ENCODE results near the gene STPG3.

Gene STPG3

DNA sequence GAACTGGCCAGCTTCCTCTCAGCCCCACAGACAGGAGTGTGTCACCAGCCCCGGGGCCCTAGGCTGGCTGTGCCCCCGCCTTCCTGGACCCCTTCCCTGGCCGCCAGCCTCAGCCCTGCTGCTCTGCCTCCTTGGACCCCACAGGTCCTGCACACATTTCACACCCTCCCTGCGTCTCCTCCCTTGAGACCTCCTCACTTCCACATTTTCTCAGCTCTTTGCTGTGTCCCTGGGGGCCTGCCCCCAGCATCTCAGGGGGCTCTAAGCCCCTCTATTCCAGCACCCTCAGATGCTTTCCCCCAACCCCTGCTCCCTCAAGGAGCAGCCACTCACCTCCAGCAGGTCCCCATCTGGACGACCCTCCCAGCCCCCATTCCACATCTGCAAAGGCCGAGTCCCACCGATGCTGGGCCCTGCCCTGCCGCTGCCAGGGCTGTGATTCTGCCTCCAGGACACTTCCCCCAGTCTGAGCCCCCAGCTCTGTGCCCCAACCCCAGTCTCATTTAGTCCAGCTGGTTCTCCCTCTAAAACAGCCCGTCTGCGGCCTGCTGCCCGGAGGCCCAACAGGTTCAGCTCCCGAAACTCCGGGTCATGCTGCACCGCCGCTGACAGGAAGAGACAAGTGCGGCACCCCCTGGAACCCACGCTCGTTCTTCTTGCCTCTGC, 16.2 kb upstream of the STPG3 start:
- TF ChIP-seq GATA3 (IDR thresholded peaks at IDR 0.05; ENCODE audit: low read depth, low read length) (no peak), GATA2 (IDR thresholded peaks at IDR 0.05; ENCODE audit: low read depth, low read length) (no peak)

DNA sequence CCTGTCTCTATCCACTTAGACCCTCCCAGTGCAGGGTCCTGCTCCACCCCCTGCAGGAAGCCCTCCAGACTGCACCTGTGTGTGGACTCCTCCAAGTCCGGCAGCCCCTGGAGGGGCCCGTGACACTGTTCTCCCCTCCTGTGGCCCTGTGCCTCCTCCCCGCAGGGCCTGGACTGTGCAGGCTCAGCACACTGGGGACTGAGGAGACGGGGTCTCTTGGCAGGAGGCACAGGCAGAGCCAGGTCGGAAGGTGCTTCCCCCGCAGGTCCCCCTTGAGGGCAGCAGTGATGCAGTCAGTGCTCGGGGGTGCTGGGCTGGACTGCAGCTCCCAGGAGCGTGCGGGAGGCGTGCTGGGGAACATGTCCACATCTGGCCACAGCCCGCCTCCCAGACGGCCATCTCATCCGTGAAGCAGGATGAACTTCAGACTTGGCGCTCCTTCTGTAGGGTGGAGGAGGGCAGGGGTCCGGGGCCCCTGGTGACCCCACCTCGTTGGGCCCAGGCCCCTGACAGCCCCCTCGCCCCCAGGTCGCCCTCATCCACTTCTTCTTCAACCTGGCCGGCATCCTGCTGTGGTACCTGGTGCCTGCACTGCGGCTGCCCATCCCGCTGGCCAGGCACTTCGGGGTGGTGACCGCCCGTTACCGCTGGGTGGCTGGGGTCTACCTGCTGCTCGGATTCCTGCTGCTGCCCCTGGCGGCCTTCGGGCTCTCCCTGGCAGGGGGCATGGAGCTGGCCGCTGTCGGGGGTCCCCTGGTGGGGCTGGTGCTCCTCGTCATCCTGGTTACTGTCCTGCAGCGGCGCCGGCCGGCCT, 15.5 kb upstream of the STPG3 start:
- TF ChIP-seq GATA2 (IDR thresholded peaks at IDR 0.05; ENCODE audit: low read depth, low read length): no peak
- TF ChIP-seq GATA3 (IDR thresholded peaks at IDR 0.05; ENCODE audit: low read depth, low read length): no peak

DNA sequence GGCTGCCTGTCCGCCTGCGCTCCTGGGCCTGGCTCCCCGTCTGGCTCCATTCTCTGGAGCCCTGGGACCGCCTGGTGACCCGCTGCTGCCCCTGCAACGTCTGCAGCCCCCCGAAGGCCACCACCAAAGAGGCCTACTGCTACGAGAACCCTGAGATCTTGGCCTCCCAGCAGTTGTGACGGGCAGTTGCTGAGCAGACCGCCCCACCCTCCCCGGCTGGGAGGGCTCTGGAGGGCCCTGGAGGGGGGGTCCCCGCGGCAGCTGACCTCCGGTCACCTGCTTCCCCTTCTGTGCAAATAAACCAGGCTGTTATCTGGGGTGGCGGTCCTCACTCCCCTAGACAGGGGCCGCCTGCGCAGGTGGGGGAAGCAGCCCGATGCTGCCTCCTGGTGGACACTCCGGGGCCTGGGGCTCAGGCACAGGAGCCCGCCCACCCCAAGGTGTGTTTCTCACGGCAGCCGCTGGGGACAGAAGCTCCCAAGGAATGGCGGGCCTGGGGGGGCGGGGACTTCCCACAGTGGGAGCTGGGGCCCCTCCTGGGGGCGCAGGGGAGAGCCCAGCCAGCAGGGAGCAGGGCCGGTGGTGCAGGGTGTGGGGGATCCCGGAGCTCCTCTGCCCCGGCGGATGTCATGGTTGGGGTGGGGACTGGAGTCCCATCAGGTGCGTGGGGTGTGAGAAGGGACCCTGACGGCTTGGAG, 14.7 kb upstream of the STPG3 start:
- TF ChIP-seq GATA2 (IDR thresholded peaks at IDR 0.05; ENCODE audit: low read depth, low read length) (no peak), GATA3 (IDR thresholded peaks at IDR 0.05; ENCODE audit: low read depth, low read length) (no peak)

DNA sequence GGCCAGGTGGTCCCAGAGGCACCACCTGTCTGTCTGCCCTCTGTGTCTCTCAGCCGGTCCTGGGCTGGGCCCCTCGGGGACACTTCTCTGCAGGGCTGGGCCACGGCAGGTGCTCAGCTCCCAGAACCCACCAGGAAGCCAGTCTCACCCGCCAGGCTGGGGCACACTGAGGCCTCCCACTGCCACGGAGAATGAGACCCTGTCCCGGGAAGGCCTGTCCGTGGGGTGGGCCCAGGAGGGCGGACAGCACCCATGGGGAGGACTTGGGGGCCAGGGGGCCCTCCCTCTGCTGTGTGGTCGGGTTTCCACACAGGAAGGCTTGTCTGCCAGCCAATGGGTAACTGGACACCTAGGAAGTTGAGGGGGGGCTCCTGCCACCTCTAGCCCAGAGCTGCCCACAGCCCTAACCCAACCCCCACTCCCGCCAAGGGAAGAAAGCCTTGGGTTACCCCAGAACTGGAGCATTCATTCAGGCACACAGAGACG, 14.1 kb upstream of the STPG3 start:
- TF ChIP-seq GATA2 (IDR thresholded peaks at IDR 0.05; ENCODE audit: low read depth, low read length): no peak
- no peak for TF ChIP-seq GATA3 (IDR thresholded peaks at IDR 0.05; ENCODE audit: low read depth, low read length)

DNA sequence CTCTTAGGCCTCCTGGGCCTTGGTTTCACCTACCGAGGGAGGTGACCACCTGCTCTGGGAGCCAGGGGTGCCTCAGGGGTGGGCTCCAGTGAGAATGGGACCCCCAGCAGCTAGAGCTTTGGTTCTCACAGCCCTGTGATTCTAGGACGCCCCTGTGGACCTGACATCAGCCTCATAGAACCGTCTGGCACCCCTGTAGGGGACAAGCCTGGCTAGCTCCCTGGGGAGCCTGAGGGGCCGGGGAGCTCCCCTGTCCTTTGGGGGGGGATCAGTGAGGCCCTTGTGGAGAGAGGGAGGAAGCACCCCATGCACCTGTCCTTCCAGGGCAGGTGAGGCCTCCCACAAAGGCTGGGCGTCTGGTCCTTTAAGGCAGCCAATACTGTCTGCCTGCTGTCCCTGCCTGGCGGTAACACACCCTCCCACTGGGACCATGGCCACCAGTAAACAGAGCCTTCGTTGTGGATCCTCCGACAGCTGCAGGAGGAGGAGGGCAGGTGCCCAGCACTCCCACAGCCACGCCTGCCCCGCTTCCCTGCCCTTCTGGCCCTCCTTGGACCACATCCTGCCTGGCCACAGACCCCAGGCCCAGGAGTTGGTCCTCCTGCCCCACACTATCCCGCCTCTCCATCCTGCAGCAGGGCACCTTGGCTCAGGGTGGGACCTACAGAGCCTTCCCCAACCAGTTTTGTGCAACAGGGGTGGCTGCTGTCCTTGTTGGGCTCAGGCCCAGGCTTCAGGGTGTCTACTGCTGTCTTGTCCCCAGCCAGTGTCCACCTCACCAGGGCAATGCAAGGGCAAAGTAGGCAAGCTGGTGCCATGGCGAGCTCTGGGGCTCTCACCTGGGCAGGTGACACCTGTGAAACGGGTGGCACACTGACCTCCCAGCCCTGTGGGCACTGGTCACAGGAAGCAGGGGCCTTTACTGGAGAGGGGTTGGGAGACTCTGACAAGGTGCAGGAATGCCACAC, 13.0 kb upstream of the STPG3 start:
- TF ChIP-seq GATA2 (IDR thresholded peaks at IDR 0.05; ENCODE audit: low read depth, low read length) (no peak), GATA3 (IDR thresholded peaks at IDR 0.05; ENCODE audit: low read depth, low read length) (no peak)

DNA sequence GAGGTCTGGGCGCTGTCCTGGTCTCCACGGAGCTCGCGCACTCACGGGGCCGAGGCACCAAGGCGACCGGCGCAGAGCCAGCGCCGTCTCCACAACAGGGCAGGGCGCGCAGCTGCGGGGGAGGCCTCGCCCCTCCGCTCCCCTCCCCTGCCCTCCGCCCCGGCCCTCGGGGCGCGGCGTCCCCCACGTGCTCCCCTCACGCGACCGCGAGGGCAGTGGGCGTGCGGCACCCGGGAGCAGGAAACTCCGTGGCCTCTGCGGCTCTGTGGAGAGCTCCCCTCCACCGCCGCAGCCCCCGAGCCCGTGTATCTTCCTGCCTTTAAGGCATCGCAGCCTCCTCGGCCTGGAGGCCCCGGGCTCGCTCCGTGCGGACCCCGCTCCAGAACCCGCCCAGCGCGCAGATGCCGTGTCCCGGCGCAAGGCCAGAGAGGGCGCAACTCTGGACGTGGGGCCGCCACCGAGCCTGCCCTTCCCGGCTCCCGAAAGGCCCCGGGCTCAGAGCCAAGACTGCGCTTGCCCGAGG, 10.7 kb upstream of the STPG3 start:
- TF ChIP-seq GATA2 (IDR thresholded peaks at IDR 0.05; ENCODE audit: low read depth, low read length): no peak
- TF ChIP-seq GATA3 (IDR thresholded peaks at IDR 0.05; ENCODE audit: low read depth, low read length): no peak

DNA sequence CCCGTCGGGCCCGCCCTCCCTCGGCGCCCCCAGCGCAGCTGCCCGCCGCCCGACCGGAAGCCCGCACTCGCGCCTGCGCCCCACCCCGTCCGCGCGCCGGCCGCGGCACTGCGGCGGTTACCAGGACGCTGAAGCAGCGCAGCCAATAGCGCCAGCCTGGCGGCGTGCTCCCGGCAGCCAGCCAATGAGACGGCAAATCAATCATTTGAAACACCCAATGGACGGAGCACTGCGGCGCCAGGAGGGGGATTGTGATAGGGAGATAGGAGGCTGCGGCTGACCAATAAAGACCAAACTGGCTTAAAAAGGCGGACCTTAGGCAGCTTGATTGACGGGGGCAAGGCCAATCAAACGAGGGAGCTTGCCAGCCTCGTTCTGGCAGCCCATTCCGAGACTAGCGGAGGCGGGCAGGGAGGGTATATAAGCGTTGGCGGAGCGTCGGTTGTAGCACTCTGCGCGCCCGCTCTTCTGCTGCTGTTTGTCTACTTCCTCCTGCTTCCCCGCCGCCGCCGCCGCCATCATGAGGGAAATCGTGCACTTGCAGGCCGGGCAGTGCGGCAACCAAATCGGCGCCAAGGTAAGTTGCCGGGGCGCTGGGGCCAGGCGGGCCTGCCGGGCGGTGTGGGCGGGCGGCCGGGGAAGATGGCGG, 10.1 kb upstream of the STPG3 start, which contains the start of gene TUBB4B:
Gene TUBB4B, plus strand, starts transcription at position 447 of the 649 bp plus-strand sequence. Its CDS starts 74 bp downstream, at position 521.
- no peak for TF ChIP-seq GATA3 (IDR thresholded peaks at IDR 0.05; ENCODE audit: low read depth, low read length)
- TF ChIP-seq GATA2 (IDR thresholded peaks at IDR 0.05; ENCODE audit: low read depth, low read length): no peak

DNA sequence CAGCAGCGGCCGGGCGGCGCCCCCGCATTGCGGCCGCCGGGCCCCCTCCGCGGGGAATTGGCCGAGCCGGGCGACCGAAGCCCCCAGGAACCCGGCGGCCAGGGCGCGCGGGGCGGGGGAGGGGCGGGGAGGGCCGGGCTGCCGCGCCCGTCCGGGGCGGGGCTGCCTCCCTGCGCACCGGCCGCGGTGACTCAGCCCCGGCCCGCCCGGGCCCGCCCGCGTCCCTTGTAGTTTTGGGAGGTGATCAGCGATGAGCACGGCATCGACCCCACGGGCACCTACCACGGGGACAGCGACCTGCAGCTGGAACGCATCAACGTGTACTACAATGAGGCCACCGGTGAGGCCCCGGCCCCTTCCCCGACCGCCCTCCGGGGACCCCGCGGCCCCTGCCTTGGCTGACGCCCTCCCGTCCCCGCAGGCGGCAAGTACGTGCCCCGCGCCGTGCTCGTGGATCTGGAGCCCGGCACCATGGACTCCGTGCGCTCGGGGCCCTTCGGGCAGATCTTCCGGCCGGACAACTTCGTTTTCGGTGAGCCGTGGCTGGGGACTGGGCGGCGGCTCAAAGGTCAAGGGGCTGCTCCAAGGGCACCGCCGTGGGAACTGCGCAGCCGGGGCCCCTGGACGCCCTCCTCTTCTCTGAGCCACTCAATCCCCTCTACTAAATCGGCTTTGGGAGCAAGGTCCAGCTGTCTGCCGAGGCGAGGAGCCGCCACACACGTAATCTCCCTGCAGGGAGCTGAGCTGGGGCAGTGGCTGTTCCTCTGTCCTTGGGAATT, 9.4 kb upstream of the STPG3 start:
- TF ChIP-seq GATA2 (IDR thresholded peaks at IDR 0.05; ENCODE audit: low read depth, low read length) (no peak), GATA3 (IDR thresholded peaks at IDR 0.05; ENCODE audit: low read depth, low read length) (no peak)

DNA sequence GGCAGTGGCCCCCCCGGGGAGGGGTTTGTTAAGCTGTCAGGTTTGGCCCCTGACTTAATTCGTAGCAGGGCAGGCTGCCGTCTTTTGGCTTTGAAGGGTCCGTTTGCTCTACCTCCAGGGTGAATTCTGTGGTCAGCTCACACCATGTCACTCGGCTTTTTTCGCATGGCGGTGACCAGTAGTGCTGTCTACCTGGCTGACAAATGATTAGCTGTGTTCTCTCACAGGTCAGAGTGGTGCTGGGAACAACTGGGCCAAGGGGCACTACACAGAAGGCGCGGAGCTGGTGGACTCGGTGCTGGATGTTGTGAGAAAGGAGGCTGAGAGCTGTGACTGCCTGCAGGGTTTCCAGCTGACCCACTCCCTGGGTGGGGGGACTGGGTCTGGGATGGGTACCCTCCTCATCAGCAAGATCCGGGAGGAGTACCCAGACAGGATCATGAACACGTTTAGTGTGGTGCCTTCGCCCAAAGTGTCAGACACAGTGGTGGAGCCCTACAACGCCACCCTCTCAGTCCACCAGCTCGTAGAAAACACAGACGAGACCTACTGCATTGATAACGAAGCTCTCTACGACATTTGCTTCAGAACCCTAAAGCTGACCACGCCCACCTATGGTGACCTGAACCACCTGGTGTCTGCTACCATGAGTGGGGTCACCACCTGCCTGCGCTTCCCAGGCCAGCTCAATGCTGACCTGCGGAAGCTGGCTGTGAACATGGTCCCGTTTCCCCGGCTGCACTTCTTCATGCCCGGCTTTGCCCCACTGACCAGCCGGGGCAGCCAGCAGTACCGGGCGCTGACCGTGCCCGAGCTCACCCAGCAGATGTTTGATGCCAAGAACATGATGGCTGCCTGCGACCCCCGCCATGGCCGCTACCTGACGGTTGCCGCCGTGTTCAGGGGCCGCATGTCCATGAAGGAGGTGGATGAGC, 8.6 kb upstream of the STPG3 start:
- TF ChIP-seq GATA3 (IDR thresholded peaks at IDR 0.05; ENCODE audit: low read depth, low read length) (no peak), GATA2 (IDR thresholded peaks at IDR 0.05; ENCODE audit: low read depth, low read length) (no peak)

DNA sequence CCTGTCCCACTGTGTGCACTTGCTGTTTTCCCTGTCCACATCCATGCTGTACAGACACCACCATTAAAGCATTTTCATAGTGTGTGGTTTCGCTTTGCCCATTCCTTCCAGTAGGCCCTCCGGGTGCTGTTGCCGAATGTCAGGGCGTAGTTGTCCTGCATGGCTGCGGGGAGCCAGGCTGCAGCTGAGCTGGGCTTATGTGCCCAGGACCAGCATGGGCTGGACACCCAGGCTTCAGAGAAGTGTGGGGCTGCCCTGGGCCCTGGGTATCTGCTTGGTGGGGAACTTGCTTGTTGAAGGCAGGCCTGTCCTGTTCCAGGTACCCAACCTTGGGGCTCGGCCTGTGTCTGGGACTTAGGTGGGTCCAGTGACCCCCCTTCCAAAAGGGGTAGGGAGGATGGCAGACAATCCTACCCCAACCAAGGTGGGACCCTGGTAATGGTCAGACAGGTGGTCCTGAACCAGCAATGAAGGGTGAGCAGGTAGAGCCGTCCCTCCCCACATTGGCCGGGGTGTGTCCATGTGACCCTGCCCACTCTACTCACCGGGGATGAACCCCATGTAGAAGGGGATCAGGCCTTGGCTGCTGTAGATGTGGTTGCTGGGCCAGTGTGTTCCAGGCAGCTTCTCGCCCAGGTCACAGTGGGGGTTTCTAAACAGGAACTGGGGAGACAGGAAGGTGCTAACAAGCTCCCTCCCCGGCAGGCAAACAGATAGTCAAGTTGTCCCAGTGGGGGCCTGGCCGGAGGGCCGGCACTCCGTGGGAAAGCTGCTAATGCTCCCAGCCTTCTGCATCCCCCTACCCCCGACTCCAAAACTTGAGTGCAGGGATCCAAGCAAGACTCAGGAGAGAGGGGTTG, 7.2 kb upstream of the STPG3 start:
- TF ChIP-seq GATA3 (IDR thresholded peaks at IDR 0.05; ENCODE audit: low read depth, low read length): no peak
- no peak for TF ChIP-seq GATA2 (IDR thresholded peaks at IDR 0.05; ENCODE audit: low read depth, low read length)
